HEK293 (cell line): Measurements from ENCODE around the gene PLCB1.

ENCODE experiments used
- YY1 ChIP-seq: fragments of 450-650 bp; formaldehyde crosslinking; IDR thresholded peaks from 2 replicates; pipeline ENCODE4 v1.5.1; 2018; ENCODE audit warnings: missing biosample characterization, missing genetic modification characterization
- ZNF19 ChIP-seq: fragments of 450-650 bp; formaldehyde crosslinking; IDR thresholded peaks from 2 replicates; pipeline ENCODE4; 2016; ENCODE audit warnings: missing biosample characterization, missing genetic modification characterization, low read depth
- ZNF274 ChIP-seq, 2 experiments: fragments of 200-500 bp in 1 of 2; fragments of 450-650 bp in 1 of 2; sonication (Bioruptor generic) in 1 of 2; formaldehyde crosslinking in 1 of 2; IDR thresholded peaks; 2 replicates each; pipeline versions ENCODE4 v1.5.1 to v1.6.1; 2014 to 2016; ENCODE audit warnings: borderline replicate concordance in 1 of 2, inconsistent platforms in 1 of 2, low read length in 1 of 2, missing biosample characterization in 1 of 2, missing genetic modification characterization in 1 of 2
- ZNF404 ChIP-seq: fragments of 450-650 bp; formaldehyde crosslinking; IDR thresholded peaks from 2 replicates; pipeline ENCODE4 v1.5.1; 2017; ENCODE audit warnings: missing biosample characterization, missing genetic modification characterization
- ZNF629 ChIP-seq: fragments of 450-650 bp; formaldehyde crosslinking; IDR thresholded peaks from 2 replicates; pipeline ENCODE4 v1.5.1; 2017; ENCODE audit warnings: missing biosample characterization, missing genetic modification characterization
- ZNF677 ChIP-seq: fragments of 450-650 bp; IDR thresholded peaks from 2 replicates; pipeline ENCODE4 v1.5.0; 2018; ENCODE audit warnings: missing biosample characterization, mild to moderate bottlenecking, missing genetic modification characterization, moderate library complexity
- ZNF707 ChIP-seq: fragments of 450-650 bp; formaldehyde crosslinking; IDR thresholded peaks from 2 replicates; pipeline ENCODE4 v1.5.1; 2016; ENCODE audit warnings: missing biosample characterization, missing genetic modification characterization
- TF ChIP-seq, protein P1 (sequence below): fragments of 450-650 bp; formaldehyde crosslinking; IDR thresholded peaks from 2 replicates; pipeline ENCODE4 v1.5.1; 2016; ENCODE audit warnings: missing biosample characterization, missing genetic modification characterization

GRCh38 chr20:8362457-8362856 is 230.4 kb downstream of the PLCB1 start:
- TF ChIP-seq ZNF707 (no peak), ZNF274 (IDR thresholded peaks at IDR 0.05; ENCODE audit: low read length) (no peak), ZNF274 (tag by site-specific recombination; IDR thresholded peaks at IDR 0.05; ENCODE audit: borderline replicate concordance) (no peak), ZNF629 (tag by site-specific recombination) (no peak), YY1 (tag by site-specific recombination) (no peak), ZNF677 (tag by site-specific recombination) (no peak), ZNF19 (tag by site-specific recombination) (no peak), ZNF404 (no peak)
- TF ChIP-seq, protein P1, sequence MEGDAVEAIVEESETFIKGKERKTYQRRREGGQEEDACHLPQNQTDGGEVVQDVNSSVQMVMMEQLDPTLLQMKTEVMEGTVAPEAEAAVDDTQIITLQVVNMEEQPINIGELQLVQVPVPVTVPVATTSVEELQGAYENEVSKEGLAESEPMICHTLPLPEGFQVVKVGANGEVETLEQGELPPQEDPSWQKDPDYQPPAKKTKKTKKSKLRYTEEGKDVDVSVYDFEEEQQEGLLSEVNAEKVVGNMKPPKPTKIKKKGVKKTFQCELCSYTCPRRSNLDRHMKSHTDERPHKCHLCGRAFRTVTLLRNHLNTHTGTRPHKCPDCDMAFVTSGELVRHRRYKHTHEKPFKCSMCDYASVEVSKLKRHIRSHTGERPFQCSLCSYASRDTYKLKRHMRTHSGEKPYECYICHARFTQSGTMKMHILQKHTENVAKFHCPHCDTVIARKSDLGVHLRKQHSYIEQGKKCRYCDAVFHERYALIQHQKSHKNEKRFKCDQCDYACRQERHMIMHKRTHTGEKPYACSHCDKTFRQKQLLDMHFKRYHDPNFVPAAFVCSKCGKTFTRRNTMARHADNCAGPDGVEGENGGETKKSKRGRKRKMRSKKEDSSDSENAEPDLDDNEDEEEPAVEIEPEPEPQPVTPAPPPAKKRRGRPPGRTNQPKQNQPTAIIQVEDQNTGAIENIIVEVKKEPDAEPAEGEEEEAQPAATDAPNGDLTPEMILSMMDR = no peak
